ENCODE data around the gene PSMA5. TPM values are rescaled to one million over a fixed set of nuclear protein-coding genes. Genes with fewer than 3 reads are reported as not detected.

The PSMA5 gene
- total and polyA plus RNA-seq, 2 of the 4 experiments (the other 2 are of a cell fraction) = 75.5 to 107 TPM

GRCh38 chr1:109466452-109467300 is 40.4 kb upstream of the PSMA5 start, which contains the start of gene SYPL2:
TSS of gene SYPL2 (plus strand) at chr1:109466546. CDS start at chr1:109466844, 298 bp downstream.
- dilution Hi-C loops (cut with HindIII; ENCODE audit: low sequenced_read_pairs, unreplicated experiment) (no loop called here), intact Hi-C loops (cut with micrococcal nuclease) (no loop called here), in situ Hi-C loops (cut with MboI; ENCODE audit: low sequenced_read_pairs) (no loop called here)
- no peak within 1 kb of the TSS for H2BK5ac ChIP-seq (ENCODE audit: low read depth, low read length, poor library complexity, severe bottlenecking)
- H3K4me2 ChIP-seq (ENCODE audit: low read depth, low read length) = peak within 1 kb of the TSS; percentile 55
- ATAC-seq (ENCODE audit: low read depth) = peak; percentile 81
- H3K9me1 ChIP-seq (ENCODE audit: insufficient read depth, low read length) = no peaks in the 10 kb centered on the region
- no TSS peak for BruUV-seq (replicated peaks)
- H4K8ac ChIP-seq (ENCODE audit: low read depth in 2 of 2, low read length in 2 of 2) = peak within 1 kb of the TSS in 1 of 2 experiments; percentile 21; a peak in 2 of 4 replicates
- H3K36me3 ChIP-seq (ENCODE audit: control insufficient read depth, insufficient read depth, low read length) = no peaks in the 10 kb centered on the region
- H4K20me1 ChIP-seq (ENCODE audit: insufficient read depth, low read length) = no peaks in the 10 kb centered on the region
- H3K27me3 ChIP-seq (ENCODE audit: control insufficient read depth, insufficient read depth, low read length) = peaks cover 64% of the 10 kb centered on the region
- no peak within 1 kb of the TSS for H3K27ac ChIP-seq (ENCODE audit: insufficient read depth, low read length)
- H3K4me3 ChIP-seq (ENCODE audit: insufficient read depth, low read depth, low read length) = peak within 1 kb of the TSS; percentile 57
- no peak within 1 kb of the TSS for H2AK9ac ChIP-seq (replicated peaks; ENCODE audit: low read depth, low read length, poor library complexity)
- H3K56ac ChIP-seq (ENCODE audit: extremely low read depth, insufficient read depth, low read length) = no peak within 1 kb of the TSS
- peak; percentile 12 for DNase-seq
- no peak within 1 kb of the TSS for H4K5ac ChIP-seq (ENCODE audit: low read depth, low read length)
- 1% methylated on average over 30 of the region's 88 CpGs; no CpG with 5 or more reads in 1 of the 2 experiments for WGBS, 2 experiments (ENCODE audit: extremely low coverage in 2 of 2, insufficient read length in 1 of 2)
- no peak within 1 kb of the TSS for H3K14ac ChIP-seq (replicated peaks; ENCODE audit: low read depth, low read length)
- POLR2A ChIA-PET (ENCODE audit: unreplicated experiment) = no interaction called here
- no peak within 1 kb of the TSS for H4K91ac ChIP-seq (ENCODE audit: insufficient read depth, low read depth, low read length)
- H3K18ac ChIP-seq (ENCODE audit: low read depth, low read length) = no peak within 1 kb of the TSS
- TF ChIP-seq CEBPB (IDR thresholded peaks at IDR 0.05; ENCODE audit: low read depth, low read length) (no peak), USF2 (IDR thresholded peaks at IDR 0.05; ENCODE audit: low read depth, low read length) (peak; percentile 79), CHD1 (IDR thresholded peaks at IDR 0.05; ENCODE audit: low read depth, low read length) (no peak), NFE2L2 (IDR thresholded peaks at IDR 0.05; ENCODE audit: low read depth, low read length) (no peak)
- no peak within 1 kb of the TSS for H3K4ac ChIP-seq (ENCODE audit: low read depth, low read length)
- H2AFZ ChIP-seq (replicated peaks; ENCODE audit: low read length, poor library complexity) = peak within 1 kb of the TSS; percentile 88
- H2BK120ac ChIP-seq (ENCODE audit: low read depth, low read length) = no peak within 1 kb of the TSS
- H3K9ac ChIP-seq (ENCODE audit: low read depth, low read length) = no peak within 1 kb of the TSS
- H2BK20ac ChIP-seq (ENCODE audit: low read depth, low read length) = no peak within 1 kb of the TSS
- no peak within 1 kb of the TSS for H2BK15ac ChIP-seq (ENCODE audit: low read depth, low read length)
- H3K9me3 ChIP-seq (ENCODE audit: control insufficient read depth, insufficient read depth, low read length) = no peaks in the 10 kb centered on the region
- H3K23ac ChIP-seq (ENCODE audit: low read depth, low read length) = no peak within 1 kb of the TSS; the same call in 1 of the 2 replicates
- no peak within 1 kb of the TSS for H2AK5ac ChIP-seq (ENCODE audit: low read depth, low read length)
- CTCF ChIA-PET = interaction anchor here (0.5 kb wide), 1 partner anchor 83 kb away, joined by 4 read pairs; no protein-coding TSS in a partner anchor
- H3K4me1 ChIP-seq (ENCODE audit: control insufficient read depth, insufficient read depth, low read length) = no peaks in the 10 kb centered on the region
- H3K79me1 ChIP-seq (ENCODE audit: low read depth in 1 of 2, low read length in 2 of 2) = no peaks in the 10 kb centered on the region
